Colonic mucosa (tissue), 4 donors: ENCODE data around the gene C1orf35. TPM values are rescaled to one million over a fixed set of nuclear protein-coding genes. Genes with fewer than 3 reads are reported as not detected.

Experiments
- DNase-seq: peaks from one replicate; pipeline ENCODE4 v3.0.0-alpha.2; 2020
- H3K27ac ChIP-seq: fragments of 200-600 bp; one replicate; pipeline ENCODE4 v1.8.0; 2021
- H3K27me3 ChIP-seq: fragments of 200-600 bp; one replicate; pipeline ENCODE4 v1.8.0; 2021
- H3K36me3 ChIP-seq: fragments of 200-600 bp; one replicate; pipeline ENCODE4 v1.8.0; 2021
- H3K4me1 ChIP-seq: fragments of 200-600 bp; one replicate; pipeline ENCODE4 v1.8.0; 2021; ENCODE audit warnings: mild to moderate bottlenecking
- H3K4me3 ChIP-seq: fragments of 200-600 bp; one replicate; pipeline ENCODE4 v1.8.0; 2021
- H3K9ac ChIP-seq, 2 donors: one replicate each; pipeline ENCODE4 v1.7.0; 2013; ENCODE audit warnings: control low read depth in 2 of 2, low read depth in 2 of 2, low read length in 2 of 2
- H3K9me3 ChIP-seq: fragments of 200-600 bp; one replicate; pipeline ENCODE4 v1.8.0; 2021
- intact Hi-C: fragments of 100-400 bp; cut with DNase I; formaldehyde crosslinking; loops from one replicate; pipeline ENCODE4 v1.14.1; 2022
- total RNA-seq, 2 donors: library from RNA; stranded (reverse); fragmentation: NEBNext Ultra II Directional in 1 of 2; extraction: Animal tissue kit (Norgen Biotek cat#: 25700) in 1 of 2; gene quantifications; one replicate each; pipeline ENCODE4 v1.2.1, GENCODE V29; 2021
- TF ChIP-seq, protein P1 (sequence below): fragments of 200-600 bp; IDR thresholded peaks from one replicate; pipeline ENCODE4 v1.8.0; 2022; ENCODE audit warnings: antibody characterized with exemption, mild to moderate bottlenecking
- donor health status: healthy.
- donor health status: DM: no; HTN: no; CAD: no.
- donor health status: DM: no; HTN: no; CAD: no.

C1orf35 gene
- total RNA-seq, 2 donors from 2014 or later: 14.9 to 26.4 TPM

GRCh38 chr1:228107636-228108035, 4.5 kb upstream of the C1orf35 start:
- TF ChIP-seq, protein P1, sequence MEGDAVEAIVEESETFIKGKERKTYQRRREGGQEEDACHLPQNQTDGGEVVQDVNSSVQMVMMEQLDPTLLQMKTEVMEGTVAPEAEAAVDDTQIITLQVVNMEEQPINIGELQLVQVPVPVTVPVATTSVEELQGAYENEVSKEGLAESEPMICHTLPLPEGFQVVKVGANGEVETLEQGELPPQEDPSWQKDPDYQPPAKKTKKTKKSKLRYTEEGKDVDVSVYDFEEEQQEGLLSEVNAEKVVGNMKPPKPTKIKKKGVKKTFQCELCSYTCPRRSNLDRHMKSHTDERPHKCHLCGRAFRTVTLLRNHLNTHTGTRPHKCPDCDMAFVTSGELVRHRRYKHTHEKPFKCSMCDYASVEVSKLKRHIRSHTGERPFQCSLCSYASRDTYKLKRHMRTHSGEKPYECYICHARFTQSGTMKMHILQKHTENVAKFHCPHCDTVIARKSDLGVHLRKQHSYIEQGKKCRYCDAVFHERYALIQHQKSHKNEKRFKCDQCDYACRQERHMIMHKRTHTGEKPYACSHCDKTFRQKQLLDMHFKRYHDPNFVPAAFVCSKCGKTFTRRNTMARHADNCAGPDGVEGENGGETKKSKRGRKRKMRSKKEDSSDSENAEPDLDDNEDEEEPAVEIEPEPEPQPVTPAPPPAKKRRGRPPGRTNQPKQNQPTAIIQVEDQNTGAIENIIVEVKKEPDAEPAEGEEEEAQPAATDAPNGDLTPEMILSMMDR: no peak
- Histone ChIP-seq H3K4me3 (no peak overlapping the region), H3K4me1 (peaks cover 9% of the 10 kb centered on the region), H3K36me3 (no peaks in the 10 kb centered on the region), H3K9me3 (no peaks in the 10 kb centered on the region), H3K9ac (no peak overlapping the region), H3K27me3 (no peaks in the 10 kb centered on the region), H3K27ac (no peak overlapping the region)
- intact Hi-C loops: no loop called here
- no peak for DNase-seq

- TF ChIP-seq, protein P1: no peak
- no peak overlapping the region for H3K9ac ChIP-seq
- H3K4me3 ChIP-seq: no peak overlapping the region
- H3K9me3 ChIP-seq: no peaks in the 10 kb centered on the region
- DNase-seq: no peak
- intact Hi-C loops: no loop called here
- H3K4me1 ChIP-seq: peaks cover 13% of the 10 kb centered on the region
- no peak overlapping the region for H3K27ac ChIP-seq
- H3K36me3 ChIP-seq: no peaks in the 10 kb centered on the region
- no peaks in the 10 kb centered on the region for H3K27me3 ChIP-seq
Measured at GRCh38 chr1:228106800-228107054, 3.6 kb upstream of the C1orf35 start.

DNA sequence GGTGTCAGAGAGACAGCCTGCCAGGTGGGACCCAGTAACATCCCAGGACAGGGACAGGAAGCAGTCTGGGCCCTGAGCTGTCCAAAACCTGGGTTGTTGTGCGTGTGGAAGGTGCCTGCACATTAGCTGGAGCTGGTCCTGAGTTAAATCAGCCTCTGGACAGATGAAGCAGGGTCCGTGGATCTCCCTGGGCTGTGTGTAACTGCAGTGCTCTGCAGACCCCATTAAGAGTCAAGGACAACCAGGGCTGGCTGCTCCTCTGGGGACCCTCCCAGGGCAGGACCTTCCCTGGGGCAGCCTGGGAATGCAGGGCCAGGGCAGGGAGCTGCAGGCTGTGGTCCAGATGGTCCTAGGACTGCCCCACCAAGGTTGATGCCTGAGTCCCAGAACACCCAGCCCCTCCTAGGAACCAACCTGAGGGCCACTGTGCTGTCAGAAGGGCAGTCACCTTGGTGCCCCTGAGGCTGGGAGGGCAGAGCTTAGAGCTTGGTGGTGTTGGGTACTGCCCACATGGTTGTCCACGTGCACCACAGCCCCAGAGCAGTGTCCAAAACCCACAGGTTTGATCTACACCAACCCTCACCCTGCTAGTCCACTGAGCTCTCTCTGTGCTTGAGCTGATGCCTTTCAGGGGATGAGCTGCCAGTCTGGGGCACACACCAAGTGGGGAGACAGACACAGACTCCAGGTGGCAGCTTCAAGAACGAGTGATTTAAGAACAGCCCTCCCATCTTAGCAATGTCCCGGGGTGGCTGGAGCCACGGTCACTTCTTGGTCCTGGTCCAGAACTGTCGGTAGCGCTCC, 3.1 kb upstream of the C1orf35 start:
- no peaks in the 10 kb centered on the region for H3K27me3 ChIP-seq
- TF ChIP-seq, protein P1: no peak
- H3K27ac ChIP-seq: no peak overlapping the region
- no peak for DNase-seq
- no peak overlapping the region for H3K9ac ChIP-seq
- no peaks in the 10 kb centered on the region for H3K36me3 ChIP-seq
- intact Hi-C loops: no loop called here
- H3K4me1 ChIP-seq: peaks cover 18% of the 10 kb centered on the region
- no peaks in the 10 kb centered on the region for H3K9me3 ChIP-seq
- no peak overlapping the region for H3K4me3 ChIP-seq

DNA sequence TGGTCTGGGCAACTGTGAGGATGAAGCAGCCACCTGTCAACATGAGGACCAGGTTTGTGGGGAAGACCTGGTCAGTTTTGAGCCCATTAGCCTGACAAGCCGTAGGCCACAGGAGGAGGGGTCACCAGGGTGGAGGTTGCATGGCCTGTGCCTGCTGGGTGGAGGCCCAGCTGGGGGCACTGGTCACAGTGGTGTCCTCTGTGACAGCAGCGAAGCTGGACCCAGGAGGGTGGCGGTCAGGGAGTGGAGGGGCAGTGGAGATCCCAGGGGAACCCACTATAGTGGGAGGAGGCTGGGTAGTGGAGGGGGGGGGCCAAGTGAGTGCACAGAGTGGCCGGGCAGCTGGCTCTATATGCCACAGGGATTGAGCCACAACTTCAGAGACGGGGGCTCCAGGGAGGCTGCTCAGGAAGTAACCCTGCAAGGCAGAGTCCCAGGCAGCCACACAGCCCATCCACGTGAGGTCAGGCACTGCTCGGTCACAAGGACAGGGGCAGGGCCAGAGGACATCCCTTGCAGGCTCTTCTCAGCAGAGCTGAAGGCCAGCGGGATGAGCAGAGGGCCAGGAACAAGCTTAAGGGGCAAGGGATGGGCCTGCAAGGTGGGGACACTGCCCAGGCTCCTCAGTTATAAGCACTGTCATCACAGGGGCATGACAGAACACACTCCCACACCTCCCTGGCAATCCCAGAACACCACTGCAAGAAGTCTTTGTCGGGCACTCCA, 2.3 kb upstream of the C1orf35 start:
- peaks cover 21% of the 10 kb centered on the region for H3K4me1 ChIP-seq
- H3K9ac ChIP-seq: no peak overlapping the region
- H3K27me3 ChIP-seq: no peaks in the 10 kb centered on the region
- DNase-seq: no peak
- H3K36me3 ChIP-seq: no peaks in the 10 kb centered on the region
- no peak overlapping the region for H3K27ac ChIP-seq
- intact Hi-C loops: no loop called here
- TF ChIP-seq, protein P1: no peak
- H3K4me3 ChIP-seq: no peak overlapping the region
- H3K9me3 ChIP-seq: no peaks in the 10 kb centered on the region

GRCh38 chr1:228104526-228105269, 1.6 kb upstream of the C1orf35 start:
- no peaks in the 10 kb centered on the region for H3K36me3 ChIP-seq
- H3K9me3 ChIP-seq: no peaks in the 10 kb centered on the region
- H3K9ac ChIP-seq: no peak overlapping the region
- TF ChIP-seq, protein P1: no peak
- intact Hi-C loops: no loop called here
- no peak overlapping the region for H3K4me3 ChIP-seq
- H3K27me3 ChIP-seq: no peaks in the 10 kb centered on the region
- H3K27ac ChIP-seq: no peak overlapping the region
- H3K4me1 ChIP-seq: peaks cover 21% of the 10 kb centered on the region
- DNase-seq: no peak
